ENCODE results near the gene FGA. TPM values are rescaled to one million over a fixed set of nuclear protein-coding genes. Genes with fewer than 3 reads are reported as not detected.
"Not testable (repeated sequence)": the region's sequence is repeated elsewhere in the genome, so short reads cannot be mapped to it uniquely, and the experiment has no call there.

The FGA gene
- total RNA-seq, 1 experiment from 2014 or later, result not detected

DNA sequence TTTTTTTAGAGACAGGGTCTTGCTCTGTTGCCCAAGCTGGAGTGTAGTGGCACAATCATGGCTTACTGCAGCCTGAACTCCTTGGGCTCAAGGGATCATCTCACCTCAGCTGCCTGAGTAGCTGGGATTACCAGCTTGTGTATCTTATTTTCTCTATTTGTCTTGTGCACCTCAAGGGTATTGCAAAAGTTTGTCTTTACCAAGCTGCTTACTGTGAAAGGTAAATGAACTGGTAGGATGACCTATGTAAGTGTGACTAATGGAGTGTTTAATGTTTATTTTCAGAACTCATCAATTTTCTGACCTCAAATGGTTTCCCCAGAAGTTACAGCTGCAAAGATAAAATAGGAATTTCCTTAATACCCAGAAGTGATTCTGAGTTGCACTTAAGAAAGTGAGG lies 5.3 kb upstream of the FGA start:
- H3K79me2 ChIP-seq (ENCODE audit: low read length), result no peaks in the 10 kb centered on the region
- no peak overlapping the region; the same call in 1 of the 2 replicates for H3K27ac ChIP-seq (ENCODE audit: low read length)
- TF ChIP-seq EZH2phosphoT487 (IDR thresholded peaks at IDR 0.05; ENCODE audit: borderline replicate concordance, low read length) (no peak), EZH2 (IDR thresholded peaks at IDR 0.05; ENCODE audit: low read length, unreplicated experiment) (no peak)
- no peaks in the 10 kb centered on the region for H3F3A ChIP-seq (ENCODE audit: low read length, unreplicated experiment)
- no TSS peak for BruUV-seq (replicated peaks)
- intact Hi-C loops (cut with micrococcal nuclease), result no loop called here
- H3K36me3 ChIP-seq (ENCODE audit: low read depth, low read length), result no peaks in the 10 kb centered on the region
- H2AFZ ChIP-seq (ENCODE audit: low read length), result no peak overlapping the region
- ATAC-seq (peak; percentile 70), DNase-seq (peak; percentile 75)
- peak overlapping the region; percentile 21; the same call in 1 of the 2 replicates for H3K4me2 ChIP-seq (ENCODE audit: low read length)
- CTCF ChIA-PET, result interaction anchor here (0.8 kb wide), 1 partner anchor 37 kb away, joined by 3 read pairs; no protein-coding TSS in a partner anchor
- POLR2A ChIA-PET (ENCODE audit: unreplicated experiment), result no interaction called here
- H3K4me1 ChIP-seq (ENCODE audit: insufficient read depth, low read length), result peaks cover 15% of the 10 kb centered on the region
- no peaks in the 10 kb centered on the region for H3K9me3 ChIP-seq (ENCODE audit: low read length)
- H3K27me3 ChIP-seq (ENCODE audit: low read length), result no peaks in the 10 kb centered on the region
- no peaks in the 10 kb centered on the region for H3K9me2 ChIP-seq (replicated peaks; ENCODE audit: low read length)
- H3K4me3 ChIP-seq (ENCODE audit: low read length), result no peak overlapping the region
- H3K9ac ChIP-seq (ENCODE audit: low read length), result no peak overlapping the region
- H4K20me1 ChIP-seq (ENCODE audit: low read length), result no peaks in the 10 kb centered on the region

DNA sequence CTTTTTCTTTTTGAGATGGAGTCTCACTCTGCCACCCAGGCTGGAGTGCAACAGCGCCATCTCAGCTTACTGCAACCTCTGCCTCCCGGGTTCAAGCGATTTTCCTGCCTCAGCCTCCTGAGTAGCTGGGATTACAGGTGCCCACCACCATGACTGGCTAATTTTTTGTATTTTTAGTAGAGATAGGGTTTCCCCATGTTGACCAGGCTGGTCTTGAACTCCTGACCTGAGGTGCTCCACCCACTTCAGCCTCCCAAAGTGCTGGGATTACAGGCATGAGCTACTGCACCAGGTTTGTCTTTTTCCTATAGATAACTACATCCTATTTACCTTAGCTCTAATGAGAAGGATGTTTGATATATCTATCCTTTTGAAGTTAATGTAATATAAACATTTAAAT lies 3.8 kb upstream of the FGA start:
- intact Hi-C loops (cut with micrococcal nuclease); H2AFZ ChIP-seq (ENCODE audit: low read length); H3K9ac ChIP-seq (ENCODE audit: low read length); H3K79me2 ChIP-seq (ENCODE audit: low read length); H3K9me3 ChIP-seq (ENCODE audit: low read length); H3K9me2 ChIP-seq (replicated peaks; ENCODE audit: low read length); H4K20me1 ChIP-seq (ENCODE audit: low read length); ATAC-seq; H3K27ac ChIP-seq (ENCODE audit: low read length); BruUV-seq (replicated peaks); DNase-seq; H3K4me2 ChIP-seq (ENCODE audit: low read length); H3K27me3 ChIP-seq (ENCODE audit: low read length); CTCF ChIA-PET; H3K36me3 ChIP-seq (ENCODE audit: low read depth, low read length); POLR2A ChIA-PET (ENCODE audit: unreplicated experiment); H3K4me3 ChIP-seq (ENCODE audit: low read length); H3F3A ChIP-seq (ENCODE audit: low read length, unreplicated experiment): not testable (repeated sequence)
- peaks cover 15% of the 10 kb centered on the region for H3K4me1 ChIP-seq (ENCODE audit: insufficient read depth, low read length)

DNA sequence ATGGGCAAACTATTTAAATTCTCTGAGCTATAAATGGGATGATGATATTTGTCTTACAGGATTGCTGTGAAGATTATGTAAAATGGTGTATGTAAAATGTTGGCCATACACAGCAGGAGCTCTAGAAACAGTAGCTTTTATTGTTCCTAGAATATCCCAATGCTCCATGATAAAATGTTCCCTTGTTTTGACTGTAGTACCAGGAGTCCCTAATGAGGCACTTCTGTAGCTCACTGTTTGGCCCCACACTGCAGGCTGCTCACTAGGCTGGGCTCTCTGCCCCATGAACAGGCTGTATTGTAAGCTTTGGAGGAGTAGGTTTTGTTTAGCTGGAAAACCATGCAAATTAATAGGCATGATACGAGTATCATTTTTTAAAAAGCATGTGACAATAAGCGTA lies 3.3 kb upstream of the FGA start:
- CTCF ChIA-PET, result no interaction called here
- Histone ChIP-seq H3K4me3 (ENCODE audit: low read length) (no peak overlapping the region), H3F3A (ENCODE audit: low read length, unreplicated experiment) (no peaks in the 10 kb centered on the region), H2AFZ (ENCODE audit: low read length) (no peak overlapping the region), H3K36me3 (ENCODE audit: low read depth, low read length) (no peaks in the 10 kb centered on the region), H3K9ac (ENCODE audit: low read length) (no peak overlapping the region), H3K9me3 (ENCODE audit: low read length) (no peaks in the 10 kb centered on the region), H4K20me1 (ENCODE audit: low read length) (no peaks in the 10 kb centered on the region), H3K4me1 (ENCODE audit: insufficient read depth, low read length) (peaks cover 15% of the 10 kb centered on the region), H3K27ac (ENCODE audit: low read length) (no peak overlapping the region), H3K79me2 (ENCODE audit: low read length) (no peaks in the 10 kb centered on the region), H3K9me2 (replicated peaks; ENCODE audit: low read length) (no peaks in the 10 kb centered on the region), H3K4me2 (ENCODE audit: low read length) (no peak overlapping the region), H3K27me3 (ENCODE audit: low read length) (no peaks in the 10 kb centered on the region)
- no TSS peak for BruUV-seq (replicated peaks)
- no peak for ATAC-seq
- TF ChIP-seq, protein P1, sequence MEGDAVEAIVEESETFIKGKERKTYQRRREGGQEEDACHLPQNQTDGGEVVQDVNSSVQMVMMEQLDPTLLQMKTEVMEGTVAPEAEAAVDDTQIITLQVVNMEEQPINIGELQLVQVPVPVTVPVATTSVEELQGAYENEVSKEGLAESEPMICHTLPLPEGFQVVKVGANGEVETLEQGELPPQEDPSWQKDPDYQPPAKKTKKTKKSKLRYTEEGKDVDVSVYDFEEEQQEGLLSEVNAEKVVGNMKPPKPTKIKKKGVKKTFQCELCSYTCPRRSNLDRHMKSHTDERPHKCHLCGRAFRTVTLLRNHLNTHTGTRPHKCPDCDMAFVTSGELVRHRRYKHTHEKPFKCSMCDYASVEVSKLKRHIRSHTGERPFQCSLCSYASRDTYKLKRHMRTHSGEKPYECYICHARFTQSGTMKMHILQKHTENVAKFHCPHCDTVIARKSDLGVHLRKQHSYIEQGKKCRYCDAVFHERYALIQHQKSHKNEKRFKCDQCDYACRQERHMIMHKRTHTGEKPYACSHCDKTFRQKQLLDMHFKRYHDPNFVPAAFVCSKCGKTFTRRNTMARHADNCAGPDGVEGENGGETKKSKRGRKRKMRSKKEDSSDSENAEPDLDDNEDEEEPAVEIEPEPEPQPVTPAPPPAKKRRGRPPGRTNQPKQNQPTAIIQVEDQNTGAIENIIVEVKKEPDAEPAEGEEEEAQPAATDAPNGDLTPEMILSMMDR (conservative IDR thresholded peaks at IDR 0.05; ENCODE audit: low read depth, low read length), result no peak
- TF ChIP-seq EZH2phosphoT487 (IDR thresholded peaks at IDR 0.05; ENCODE audit: borderline replicate concordance, low read length) (no peak), EZH2 (IDR thresholded peaks at IDR 0.05; ENCODE audit: low read length, unreplicated experiment) (no peak)
- POLR2A ChIA-PET (ENCODE audit: unreplicated experiment), result no interaction called here
- intact Hi-C loops (cut with micrococcal nuclease), result no loop called here
- DNase-seq, result no peak

DNA sequence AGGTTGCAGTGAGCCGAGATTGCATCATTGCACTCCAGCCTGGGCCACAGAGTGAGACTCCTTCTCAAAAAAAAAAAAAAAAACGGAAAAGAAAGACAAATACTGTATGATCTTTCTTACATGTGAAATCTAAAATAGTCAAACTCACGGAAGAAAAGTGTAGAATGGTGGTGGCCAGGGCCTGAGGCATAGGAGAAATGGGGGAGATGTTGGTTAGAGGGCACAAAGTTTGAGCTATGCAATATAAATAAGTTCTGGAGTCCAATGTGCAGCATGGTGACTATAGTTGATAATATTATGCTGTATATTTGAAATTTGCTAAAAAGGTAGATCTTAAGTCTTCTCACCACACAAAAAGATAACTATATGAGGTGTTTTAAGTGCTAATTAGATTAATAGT lies 1.3 kb upstream of the FGA start:
- Histone ChIP-seq H3K9me3 (ENCODE audit: low read length) (no peaks in the 10 kb centered on the region), H4K20me1 (ENCODE audit: low read length) (no peaks in the 10 kb centered on the region), H3K4me2 (ENCODE audit: low read length) (no peak overlapping the region), H3K36me3 (ENCODE audit: low read depth, low read length) (no peaks in the 10 kb centered on the region), H2AFZ (ENCODE audit: low read length) (no peak overlapping the region), H3F3A (ENCODE audit: low read length, unreplicated experiment) (no peaks in the 10 kb centered on the region), H3K4me3 (ENCODE audit: low read length) (no peak overlapping the region), H3K9ac (ENCODE audit: low read length) (no peak overlapping the region), H3K27ac (ENCODE audit: low read length) (no peak overlapping the region), H3K4me1 (ENCODE audit: insufficient read depth, low read length) (peaks cover 15% of the 10 kb centered on the region), H3K79me2 (ENCODE audit: low read length) (no peaks in the 10 kb centered on the region), H3K9me2 (replicated peaks; ENCODE audit: low read length) (no peaks in the 10 kb centered on the region), H3K27me3 (ENCODE audit: low read length) (no peaks in the 10 kb centered on the region)
- intact Hi-C loops (cut with micrococcal nuclease), result no loop called here
- no TSS peak for BruUV-seq (replicated peaks)
- ChIA-PET POLR2A (ENCODE audit: unreplicated experiment) (no interaction called here), CTCF (no interaction called here)
- DNase-seq, result no peak
- no peak for ATAC-seq
- TF ChIP-seq, protein P1 (conservative IDR thresholded peaks at IDR 0.05; ENCODE audit: low read depth, low read length), result no peak
- no peak for TF ChIP-seq EZH2 (IDR thresholded peaks at IDR 0.05; ENCODE audit: low read length, unreplicated experiment)
- TF ChIP-seq EZH2phosphoT487 (IDR thresholded peaks at IDR 0.05; ENCODE audit: borderline replicate concordance, low read length), result no peak

Data from PC-3 (cell line).